NOMO-1 (cell line): ENCODE results near the gene MYCBPAP.

Experiments used
- DNase-seq, 2 experiments: peaks; one replicate each; lab custom pipeline; 2025; ENCODE audit not compliant: unreplicated experiment in 2 of 2; lab: John Stamatoyannopoulos, UW

The MYCBPAP gene

DNA sequence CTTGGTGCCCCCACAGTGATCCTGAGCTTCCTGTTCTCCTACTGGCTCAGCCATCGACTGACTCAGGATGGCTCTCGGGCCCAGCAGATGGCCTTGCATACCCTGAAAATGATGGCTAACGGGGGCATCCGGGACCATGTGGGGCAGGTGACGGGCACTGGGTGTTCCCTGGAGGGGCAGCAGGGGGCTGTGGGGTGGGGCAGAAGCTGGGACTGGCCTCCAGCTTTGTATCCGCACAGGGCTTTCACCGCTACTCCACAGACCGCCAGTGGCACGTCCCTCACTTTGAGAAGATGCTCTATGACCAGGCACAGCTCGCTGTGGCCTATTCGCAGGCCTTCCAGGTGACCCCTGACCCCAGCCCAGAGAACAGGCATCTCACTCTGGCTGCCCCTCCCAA, 41.7 kb downstream of the MYCBPAP start:
- DNase-seq: no peak

- peak in 1 of 2 experiments; percentile 26 for DNase-seq
Observed at GRCh38 chr17:50550661-50551432, 42.6 kb downstream of the MYCBPAP start.

DNA sequence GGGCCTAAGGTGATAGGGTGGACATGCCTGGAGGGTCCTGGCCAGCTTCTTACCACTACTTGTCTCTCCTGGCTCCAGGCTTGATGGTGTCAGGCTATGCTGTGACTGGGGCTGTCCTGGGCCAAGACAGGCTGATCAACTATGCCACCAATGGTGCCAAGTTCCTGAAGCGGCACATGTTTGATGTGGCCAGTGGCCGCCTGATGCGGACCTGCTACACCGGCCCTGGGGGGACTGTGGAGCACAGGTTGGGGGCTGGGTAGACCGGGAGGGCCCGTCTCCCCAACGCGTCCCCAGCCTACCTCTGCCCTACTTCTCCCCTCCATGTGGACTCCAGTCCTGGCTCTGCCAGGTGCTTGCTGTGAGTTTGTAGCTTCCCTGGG, 43.2 kb downstream of the MYCBPAP start:
- no peak for DNase-seq

DNA sequence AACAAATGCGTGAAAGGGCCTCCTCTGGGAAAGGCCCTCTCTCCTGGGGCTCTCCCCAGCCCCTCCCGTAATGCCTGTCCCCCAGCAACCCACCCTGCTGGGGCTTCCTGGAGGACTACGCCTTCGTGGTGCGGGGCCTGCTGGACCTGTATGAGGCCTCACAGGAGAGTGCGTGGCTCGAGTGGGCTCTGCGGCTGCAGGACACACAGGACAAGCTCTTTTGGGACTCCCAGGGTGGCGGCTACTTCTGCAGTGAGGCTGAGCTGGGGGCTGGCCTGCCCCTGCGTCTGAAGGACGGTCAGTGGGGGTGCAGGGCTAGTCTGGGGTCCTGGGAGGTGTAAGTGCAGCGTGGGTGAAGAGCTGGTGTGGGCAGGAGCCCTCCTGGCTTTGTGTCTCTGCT, 43.6 kb downstream of the MYCBPAP start:
- DNase-seq: no peak

- DNase-seq: no peak
Observed at GRCh38 chr17:50554201-50554600, 46.0 kb downstream of the MYCBPAP start.

GRCh38 chr17:50556803-50557202, 48.6 kb downstream of the MYCBPAP start:
- DNase-seq: no peak

GRCh38 chr17:50557630-50558029, 49.4 kb downstream of the MYCBPAP start:
- no peak for DNase-seq

- DNase-seq: no peak
Observed at GRCh38 chr17:50558091-50558490, 49.9 kb downstream of the MYCBPAP start.

DNA sequence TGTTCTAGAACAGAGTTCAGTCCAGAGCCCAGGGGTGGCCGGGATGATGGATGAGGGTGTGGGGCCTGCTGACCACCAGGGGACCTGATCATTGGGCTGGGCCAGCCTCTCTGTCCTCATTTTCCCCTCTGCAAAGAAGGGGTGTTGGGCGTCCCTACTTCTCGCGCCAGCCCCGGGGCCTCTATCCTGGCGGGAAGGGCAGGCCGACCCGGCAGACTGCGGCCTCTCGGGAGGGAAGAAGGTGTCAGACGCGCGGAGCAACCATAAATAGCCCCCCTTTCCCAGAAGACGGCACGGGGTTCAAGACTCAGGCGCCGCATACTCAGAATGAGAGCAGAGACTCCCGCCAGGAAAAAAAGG, 50.3 kb downstream of the MYCBPAP start:
- no peak for DNase-seq

GRCh38 chr17:50558941-50559614, 50.8 kb downstream of the MYCBPAP start:
- DNase-seq: peak in 1 of 2 experiments; percentile 12

DNA sequence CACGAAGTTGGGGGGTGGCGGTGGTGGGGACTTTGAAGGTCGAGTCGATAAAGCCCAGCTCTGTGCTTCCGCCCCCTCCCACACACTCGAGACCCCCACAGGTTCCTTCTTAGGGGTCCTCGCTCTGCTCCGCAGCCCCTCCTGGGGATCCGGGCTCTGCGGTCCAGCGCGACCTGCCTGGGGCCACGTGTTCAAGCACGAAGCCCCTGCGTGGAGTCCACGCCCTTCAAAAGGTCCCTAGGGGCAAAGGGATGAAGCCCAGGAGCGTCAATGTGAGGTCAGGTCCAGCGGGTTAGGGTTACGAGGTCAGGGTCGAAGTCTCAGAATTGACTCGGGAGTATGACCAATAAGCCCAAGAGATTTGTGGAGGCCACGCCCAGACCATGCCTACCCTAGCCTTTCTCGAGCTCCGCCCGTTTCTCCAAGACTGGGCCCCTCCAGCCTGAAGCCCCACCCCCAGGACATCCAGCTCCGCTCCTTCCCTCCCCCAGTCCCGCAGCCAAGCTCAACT, 51.5 kb downstream of the MYCBPAP start:
- DNase-seq: peak in 1 of 2 experiments; percentile 19

DNA sequence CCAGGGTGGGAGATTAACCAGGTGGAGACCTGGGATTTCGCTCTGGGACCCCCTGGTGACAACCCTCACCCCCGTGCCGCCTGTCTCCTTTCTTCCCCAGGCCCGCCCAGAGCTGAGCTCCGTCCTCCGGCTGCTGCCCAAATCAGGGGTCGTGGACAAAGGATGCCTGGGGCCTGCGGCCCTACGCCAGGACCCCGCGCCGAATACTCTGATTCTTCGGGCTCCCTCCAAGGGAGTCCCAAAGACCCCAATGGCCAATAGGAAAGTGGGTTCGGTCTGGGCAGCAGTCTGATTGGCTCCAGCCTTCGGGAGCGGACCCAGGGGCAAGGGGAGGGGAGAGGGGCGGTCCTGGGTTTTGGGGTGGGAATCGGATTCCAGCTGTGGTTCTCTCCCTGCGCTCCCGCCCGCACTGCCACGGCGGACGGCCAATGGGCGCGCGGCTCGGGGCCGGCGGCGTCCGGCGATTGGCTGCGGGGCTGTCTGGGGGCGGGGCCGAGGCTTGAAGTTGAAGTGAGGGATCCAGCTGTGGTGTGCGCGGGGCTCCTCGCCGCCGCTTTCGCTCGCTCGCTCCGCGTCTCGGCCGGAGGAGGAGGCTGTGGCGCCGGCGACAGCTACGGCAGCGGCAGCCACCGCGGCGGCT, 52.1 kb downstream of the MYCBPAP start, which contains the start of gene CACNA1G:
Gene CACNA1G, plus strand, starts transcription at position 531 of the 640 bp plus-strand sequence. CDS start 745 bp downstream, outside the sequence.
- DNase-seq: peak; percentile 82 to 88

- DNase-seq: no peak
Observed at GRCh38 chr17:50560931-50561745, 52.9 kb downstream of the MYCBPAP start.

DNA sequence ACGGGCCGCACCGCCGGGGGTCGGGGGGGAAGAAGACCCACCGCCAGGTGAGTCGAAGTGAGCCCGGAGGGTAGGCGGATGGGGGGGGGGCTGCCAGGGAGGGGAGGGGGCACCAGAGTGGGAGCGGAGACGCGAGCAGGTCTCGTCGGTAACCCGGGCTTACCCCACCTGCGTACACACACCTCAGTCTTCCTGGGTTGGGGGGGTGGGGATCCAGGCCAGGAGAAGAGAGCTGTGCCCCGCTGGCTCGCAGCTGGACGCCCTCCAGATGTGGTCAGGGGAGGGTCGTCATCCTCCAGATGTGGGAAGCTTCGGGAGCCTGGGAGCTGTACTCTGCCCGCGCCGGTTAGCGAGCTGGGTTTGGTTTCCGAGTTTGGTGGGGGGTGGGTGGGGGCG, 53.5 kb downstream of the MYCBPAP start:
- DNase-seq: no peak

- no peak for DNase-seq
Observed at GRCh38 chr17:50562242-50563091, 54.2 kb downstream of the MYCBPAP start.

DNA sequence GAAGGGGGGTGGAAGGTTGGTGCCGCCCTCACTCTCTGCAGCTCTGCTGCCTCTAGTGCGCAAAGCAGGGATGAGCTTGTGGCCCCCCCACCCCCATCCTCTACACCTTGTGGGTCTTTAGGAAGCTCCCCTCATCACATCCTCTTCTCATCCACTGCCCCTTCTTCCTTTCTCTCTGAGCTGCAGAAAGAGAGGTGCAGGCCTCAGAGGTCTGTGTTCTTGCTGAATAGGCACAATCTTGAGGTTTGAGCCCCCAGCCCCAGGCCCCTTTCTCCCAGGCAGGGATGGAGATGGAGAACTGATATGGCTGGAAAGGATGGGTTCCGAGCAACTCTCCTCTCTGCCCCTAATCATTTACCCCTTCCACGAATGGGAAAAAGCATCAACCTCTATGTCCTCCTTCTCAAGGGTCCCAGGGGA, 54.9 kb downstream of the MYCBPAP start:
- no peak for DNase-seq

DNA sequence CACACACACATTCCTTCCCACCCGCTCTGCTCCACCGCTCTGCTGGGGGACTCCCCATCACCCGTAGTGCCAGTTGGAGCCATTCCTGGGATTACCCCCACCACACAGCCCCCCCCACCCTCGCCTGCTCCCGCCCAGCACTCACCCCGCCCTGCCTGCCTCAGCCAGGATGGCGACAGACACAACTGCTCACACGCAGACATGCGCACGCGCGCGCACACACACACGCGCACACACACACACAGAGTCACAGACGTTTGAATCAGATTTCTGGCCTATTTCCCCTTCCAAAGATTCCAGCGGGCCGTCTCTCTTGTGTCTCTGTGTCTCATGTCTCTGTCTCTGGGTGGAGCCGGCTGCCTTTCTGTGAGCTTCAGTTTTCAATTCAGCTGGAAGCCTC, 56.7 kb downstream of the MYCBPAP start:
- no peak for DNase-seq

DNA sequence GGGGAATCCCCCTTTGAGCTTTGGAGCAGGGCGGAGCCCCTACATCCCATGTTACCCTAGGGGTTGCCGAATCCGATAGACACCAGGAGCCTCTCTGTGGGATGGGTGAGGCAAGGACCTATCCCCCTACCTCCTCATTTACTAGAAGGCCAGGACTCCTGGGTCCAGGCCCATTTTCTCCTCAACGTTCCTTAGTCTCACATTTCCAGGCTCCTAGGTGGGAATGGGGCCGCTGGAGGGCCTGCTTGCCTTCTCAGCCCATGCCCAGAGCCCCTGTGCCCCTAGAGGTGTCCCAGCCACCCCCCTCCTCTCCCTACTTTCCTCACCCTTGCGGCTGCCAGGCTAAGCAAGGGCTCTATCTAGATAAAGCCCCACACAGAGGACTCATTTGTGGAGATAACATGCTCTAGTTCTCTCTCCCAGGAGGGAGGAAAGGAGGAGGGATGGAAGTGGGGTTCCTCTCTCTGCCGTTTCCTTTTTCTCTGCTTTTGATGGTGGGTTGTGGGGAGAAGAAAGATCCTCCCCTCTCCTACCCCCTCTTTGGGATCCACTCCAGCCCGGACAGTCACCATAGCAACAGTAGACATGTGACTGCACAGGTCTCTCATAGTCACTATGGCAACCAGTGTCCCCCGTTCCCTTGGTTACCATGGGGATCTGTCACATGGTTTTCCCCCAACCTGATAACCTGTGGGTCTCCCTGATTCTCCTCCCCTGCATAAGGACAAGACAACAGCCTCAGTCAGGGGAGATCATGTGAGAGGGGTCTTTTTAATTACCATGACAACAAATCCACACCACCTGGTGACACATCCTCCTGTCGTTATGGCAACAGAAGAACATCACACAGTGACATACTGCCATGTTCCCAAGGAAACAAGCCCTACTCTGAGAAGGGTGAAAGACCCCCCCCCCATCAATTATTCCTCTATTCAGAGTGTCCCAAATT, 57.4 kb downstream of the MYCBPAP start:
- no peak for DNase-seq

GRCh38 chr17:50566886-50567285, 58.6 kb downstream of the MYCBPAP start:
- DNase-seq: no peak
